Measurements from ENCODE around the gene CCDC154.

CCDC154 gene

GRCh38 chr16:1455190-1456171 is 11.1 kb upstream of the CCDC154 start:
- DNase-seq, result no peak
- no peaks in the 10 kb centered on the region for H3K9me3 ChIP-seq
- no peaks in the 10 kb centered on the region for H3K4me1 ChIP-seq
- no peak for TF ChIP-seq CTCF (IDR thresholded peaks at IDR 0.05)
- no peak overlapping the region for H3K4me3 ChIP-seq
- intact Hi-C loops (cut with DNase I; ENCODE audit: low total_unique reads), result no loop called here
- H3K36me3 ChIP-seq, result peaks cover 63 to 94% (median 91%) of the 10 kb centered on the region in 3 donors
- no peaks in the 10 kb centered on the region for H3K27me3 ChIP-seq
- H3K27ac ChIP-seq, result no peak overlapping the region

- H3K9me3 ChIP-seq, result no peaks in the 10 kb centered on the region
These were observed 10.2 kb upstream of the CCDC154 start for GRCh38 chr16:1454561-1454960.

GRCh38 chr16:1453316-1453715 is 9.0 kb upstream of the CCDC154 start:
- H3K36me3 ChIP-seq, result peaks cover 67 to 100% (median 98%) of the 10 kb centered on the region in 3 donors
- no peak overlapping the region for H3K4me3 ChIP-seq
- TF ChIP-seq CTCF (IDR thresholded peaks at IDR 0.05), result no peak
- no peak overlapping the region for H3K27ac ChIP-seq
- no peaks in the 10 kb centered on the region for H3K4me1 ChIP-seq
- intact Hi-C loops (cut with DNase I; ENCODE audit: low total_unique reads), result no loop called here
- no peaks in the 10 kb centered on the region for H3K9me3 ChIP-seq
- H3K27me3 ChIP-seq, result no peaks in the 10 kb centered on the region
- no peak for DNase-seq

More at GRCh38 chr16:1454561-1454960, 10.2 kb upstream of the CCDC154 start:
- TF ChIP-seq CTCF (IDR thresholded peaks at IDR 0.05), result no peak
- Histone ChIP-seq H3K27me3 (no peaks in the 10 kb centered on the region), H3K4me1 (no peaks in the 10 kb centered on the region), H3K27ac (no peak overlapping the region), H3K4me3 (no peak overlapping the region), H3K36me3 (peaks cover 63 to 95% (median 93%) of the 10 kb centered on the region in 3 donors)
- intact Hi-C loops (cut with DNase I; ENCODE audit: low total_unique reads), result no loop called here
- DNase-seq, result no peak

GRCh38 chr16:1452530-1452929 is 8.2 kb upstream of the CCDC154 start:
- no peaks in the 10 kb centered on the region for H3K4me1 ChIP-seq
- DNase-seq, result no peak
- no peak for TF ChIP-seq CTCF (IDR thresholded peaks at IDR 0.05)
- peaks cover 65 to 100% (median 98%) of the 10 kb centered on the region in 3 donors for H3K36me3 ChIP-seq
- H3K27ac ChIP-seq, result no peak overlapping the region
- H3K4me3 ChIP-seq, result no peak overlapping the region
- intact Hi-C loops (cut with DNase I; ENCODE audit: low total_unique reads), result no loop called here
- H3K27me3 ChIP-seq, result no peaks in the 10 kb centered on the region
- no peaks in the 10 kb centered on the region for H3K9me3 ChIP-seq

- H3K27me3 ChIP-seq, result no peaks in the 10 kb centered on the region
- no peak overlapping the region for H3K27ac ChIP-seq
- no peak overlapping the region for H3K4me3 ChIP-seq
- DNase-seq, result no peak
- H3K4me1 ChIP-seq, result no peaks in the 10 kb centered on the region
- H3K36me3 ChIP-seq, result peaks cover 67 to 100% (median 98%) of the 10 kb centered on the region in 3 donors
- H3K9me3 ChIP-seq, result no peaks in the 10 kb centered on the region
- intact Hi-C loops (cut with DNase I; ENCODE audit: low total_unique reads), result no loop called here
- no peak for TF ChIP-seq CTCF (IDR thresholded peaks at IDR 0.05)
These were observed 7.5 kb upstream of the CCDC154 start for GRCh38 chr16:1451702-1452392.
